ENCODE measurements around the gene SGMS1. TPM values are rescaled to one million over a fixed set of nuclear protein-coding genes. Genes with fewer than 3 reads are reported as not detected.
A peak's percentile ranks its signal among the peaks of the same experiment; 100 is the strongest.
"Not testable (repeated sequence)": the region's sequence is repeated elsewhere in the genome, so short reads cannot be mapped to it uniquely, and the experiment has no call there.

The SGMS1 gene
- polyA plus RNA-seq, 10 donors, result 20.0 to 29.5 (median 22.8) TPM

GRCh38 chr10:50470798-50471582 lies 152.8 kb downstream of the SGMS1 start:
- no peak for DNase-seq

GRCh38 chr10:50470345-50470744 lies 153.4 kb downstream of the SGMS1 start:
- DNase-seq, result no peak

GRCh38 chr10:50469778-50470193 lies 154.0 kb downstream of the SGMS1 start:
- no peak for DNase-seq

- peak in 1 of 3 donors; percentile 4 for DNase-seq
Observed at GRCh38 chr10:50469288-50469687, 154.5 kb downstream of the SGMS1 start.

- no peak for DNase-seq
Observed at GRCh38 chr10:50467209-50467608, 156.5 kb downstream of the SGMS1 start.

GRCh38 chr10:50464004-50464409 lies 159.7 kb downstream of the SGMS1 start:
- peak; percentile 19 to 64 (median 42) for DNase-seq

GRCh38 chr10:50461834-50462233 lies 161.9 kb downstream of the SGMS1 start:
- DNase-seq, result no peak

- DNase-seq, result no peak
Observed at GRCh38 chr10:50461123-50461522, 162.6 kb downstream of the SGMS1 start.

GRCh38 chr10:50456719-50457118 lies 167.0 kb downstream of the SGMS1 start:
- DNase-seq, result no peak

GRCh38 chr10:50453940-50454339 lies 169.8 kb downstream of the SGMS1 start:
- no peak for DNase-seq

- no peak for DNase-seq
Observed at GRCh38 chr10:50452603-50453002, 171.2 kb downstream of the SGMS1 start.

- no peak for DNase-seq
Observed at GRCh38 chr10:50447691-50448090, 176.1 kb downstream of the SGMS1 start.

- DNase-seq, result not testable (repeated sequence)
Observed at GRCh38 chr10:50445777-50446176, 178.0 kb downstream of the SGMS1 start.

- DNase-seq, result no peak
Observed at GRCh38 chr10:50440489-50440888, 183.3 kb downstream of the SGMS1 start.

GRCh38 chr10:50439806-50440205 lies 183.9 kb downstream of the SGMS1 start:
- no peak for DNase-seq

GRCh38 chr10:50439187-50439586 lies 184.6 kb downstream of the SGMS1 start:
- DNase-seq, result no peak

GRCh38 chr10:50438049-50438936 lies 185.5 kb downstream of the SGMS1 start:
- no peak for DNase-seq

GRCh38 chr10:50437248-50437647 lies 186.5 kb downstream of the SGMS1 start:
- DNase-seq, result no peak

- DNase-seq, result no peak
Observed at GRCh38 chr10:50436805-50437204, 187.0 kb downstream of the SGMS1 start.

- DNase-seq, result no peak
Observed at GRCh38 chr10:50432211-50433009, 191.3 kb downstream of the SGMS1 start.

GRCh38 chr10:50431791-50432190 lies 192.0 kb downstream of the SGMS1 start:
- peak in 1 of 3 donors; percentile 9 for DNase-seq

- DNase-seq, result peak in 2 of 3 donors; percentile 15 to 40
Observed at GRCh38 chr10:50431133-50431532, 192.6 kb downstream of the SGMS1 start.

Measured in muscle of back (tissue), 11 donors.